Choroid plexus epithelial cell (primary cell): ENCODE data around the gene YARS1.

Source experiments
- DNase-seq: peaks from one replicate; pipeline ENCODE4 v3.0.0-alpha.2; 2010; ENCODE audit warnings: low read depth
- H3K4me3 ChIP-seq: 2 replicates; pipeline ENCODE4 v1.5.1; 2011; ENCODE audit warnings: low read depth, mild to moderate bottlenecking, control low read depth, low read length, moderate library complexity
- TF ChIP-seq, protein P1 (sequence below): conservative IDR thresholded peaks from 2 replicates; pipeline ENCODE4 v1.5.1; 2011; ENCODE audit warnings: low read depth, mild to moderate bottlenecking, control low read depth, inconsistent platforms, low read length, moderate library complexity

YARS1 gene

DNA sequence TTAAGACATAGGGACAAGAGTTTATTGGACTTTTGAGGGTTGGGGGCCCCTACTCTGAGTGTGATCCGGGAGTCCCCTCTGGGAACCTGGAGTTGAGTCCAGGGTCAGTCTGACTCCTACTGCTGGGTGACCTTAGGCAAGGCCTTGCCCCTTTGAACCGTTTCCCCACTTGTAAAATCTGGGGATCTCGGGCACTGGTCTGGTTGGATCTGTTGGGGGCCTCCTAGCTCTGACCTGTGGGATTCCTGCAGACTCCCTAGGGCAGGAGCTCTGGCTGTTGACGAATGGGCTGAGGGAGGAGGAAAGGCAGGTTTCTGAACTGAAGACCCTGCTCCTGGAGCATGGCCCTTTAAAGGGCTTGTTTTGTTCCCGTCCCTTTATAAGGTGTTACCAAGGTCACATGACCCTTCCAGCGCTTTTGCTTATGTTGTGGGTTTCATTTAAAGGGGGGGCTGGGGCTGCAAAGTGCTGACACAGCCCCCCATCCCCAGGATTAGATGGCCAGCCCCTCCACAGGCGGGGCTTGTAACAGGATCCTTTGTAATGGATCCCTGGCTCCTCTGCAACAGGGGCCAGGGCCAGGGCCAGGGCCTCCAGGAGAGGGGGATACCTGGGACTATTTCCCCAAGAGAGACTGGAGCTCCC is 50.7 kb downstream of the YARS1 start:
- no peak overlapping the region for H3K4me3 ChIP-seq
- TF ChIP-seq, protein P1, sequence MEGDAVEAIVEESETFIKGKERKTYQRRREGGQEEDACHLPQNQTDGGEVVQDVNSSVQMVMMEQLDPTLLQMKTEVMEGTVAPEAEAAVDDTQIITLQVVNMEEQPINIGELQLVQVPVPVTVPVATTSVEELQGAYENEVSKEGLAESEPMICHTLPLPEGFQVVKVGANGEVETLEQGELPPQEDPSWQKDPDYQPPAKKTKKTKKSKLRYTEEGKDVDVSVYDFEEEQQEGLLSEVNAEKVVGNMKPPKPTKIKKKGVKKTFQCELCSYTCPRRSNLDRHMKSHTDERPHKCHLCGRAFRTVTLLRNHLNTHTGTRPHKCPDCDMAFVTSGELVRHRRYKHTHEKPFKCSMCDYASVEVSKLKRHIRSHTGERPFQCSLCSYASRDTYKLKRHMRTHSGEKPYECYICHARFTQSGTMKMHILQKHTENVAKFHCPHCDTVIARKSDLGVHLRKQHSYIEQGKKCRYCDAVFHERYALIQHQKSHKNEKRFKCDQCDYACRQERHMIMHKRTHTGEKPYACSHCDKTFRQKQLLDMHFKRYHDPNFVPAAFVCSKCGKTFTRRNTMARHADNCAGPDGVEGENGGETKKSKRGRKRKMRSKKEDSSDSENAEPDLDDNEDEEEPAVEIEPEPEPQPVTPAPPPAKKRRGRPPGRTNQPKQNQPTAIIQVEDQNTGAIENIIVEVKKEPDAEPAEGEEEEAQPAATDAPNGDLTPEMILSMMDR = no peak

DNA sequence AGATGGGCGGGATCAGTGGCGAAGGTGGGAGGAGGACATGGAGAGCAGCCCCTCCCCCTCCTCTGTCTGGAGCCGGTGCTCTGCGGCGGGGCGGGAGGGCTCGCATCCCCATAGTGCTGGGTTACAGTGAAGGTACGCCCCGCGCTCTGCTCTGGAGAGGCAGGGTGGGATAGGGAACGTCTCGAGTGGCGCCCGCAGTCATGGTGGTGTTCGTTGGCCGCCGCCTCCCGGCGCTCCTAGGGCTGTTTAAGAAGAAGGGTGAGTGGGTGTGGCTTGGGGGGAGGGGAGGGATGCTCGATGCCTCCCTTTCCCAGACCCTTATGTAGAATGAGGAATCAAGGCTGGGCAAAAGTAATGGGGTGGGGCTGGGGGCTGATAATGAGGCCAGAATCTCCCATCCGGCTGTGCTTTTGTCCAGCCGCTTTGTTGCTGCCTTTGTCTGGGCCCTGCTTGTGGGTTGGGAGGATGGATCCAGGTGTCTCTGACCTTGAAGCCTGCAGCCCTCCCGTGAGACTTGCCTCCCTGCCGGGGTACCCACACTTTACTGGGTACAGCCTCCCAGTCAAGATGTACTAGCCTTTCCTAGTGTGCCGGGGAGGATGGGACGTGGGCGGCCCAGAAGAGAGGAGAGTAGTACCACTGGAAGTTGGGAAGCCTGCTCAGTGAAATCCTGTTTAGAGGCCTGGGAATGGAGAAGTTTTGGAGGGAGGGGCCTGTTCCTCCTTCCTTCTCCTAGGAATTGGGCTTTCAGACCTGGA is 51.4 kb downstream of the YARS1 start:
- TF ChIP-seq, protein P1 = no peak
- DNase-seq = no peak
- H3K4me3 ChIP-seq = no peak overlapping the region

More for the DNA sequence above, 50.7 kb downstream of the YARS1 start:
- no peak for DNase-seq

DNA sequence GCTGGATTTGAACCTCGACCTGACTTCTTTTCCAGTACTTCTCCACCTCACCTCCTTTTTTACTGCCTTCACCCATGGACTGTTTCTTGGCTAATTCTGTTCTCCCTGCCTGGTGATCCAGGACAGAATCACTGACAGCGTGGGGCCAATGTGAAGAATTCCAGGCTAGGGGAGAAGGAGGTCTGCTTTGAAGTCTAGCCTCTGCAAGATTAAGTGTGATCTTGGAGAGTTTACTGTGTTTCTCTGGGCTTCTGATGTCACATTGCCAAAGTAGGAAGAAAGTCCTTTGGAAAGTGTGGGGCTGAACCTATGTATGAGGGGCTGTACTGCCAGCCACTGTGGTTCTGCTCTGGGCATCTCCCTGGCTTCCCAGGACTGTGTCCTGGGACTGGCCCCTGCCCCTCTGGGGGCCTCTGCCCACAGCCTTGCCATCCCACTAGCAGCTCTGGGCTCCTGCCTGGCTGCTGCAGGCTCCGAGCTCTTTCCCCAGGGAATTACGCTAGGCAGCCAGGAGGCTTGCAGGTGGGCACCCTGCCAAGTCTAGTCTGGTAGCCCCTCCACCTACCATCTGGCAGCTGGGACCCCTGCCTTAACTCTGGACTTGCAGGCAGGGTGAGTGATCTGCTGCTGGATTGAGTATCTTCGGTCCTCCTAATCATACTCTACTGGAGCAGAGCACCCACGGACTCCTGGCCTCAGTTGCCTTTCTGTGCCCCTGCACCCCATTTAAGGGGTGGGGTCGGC is 52.2 kb downstream of the YARS1 start:
- DNase-seq = no peak
- TF ChIP-seq, protein P1 = no peak
- no peak overlapping the region for H3K4me3 ChIP-seq

DNA sequence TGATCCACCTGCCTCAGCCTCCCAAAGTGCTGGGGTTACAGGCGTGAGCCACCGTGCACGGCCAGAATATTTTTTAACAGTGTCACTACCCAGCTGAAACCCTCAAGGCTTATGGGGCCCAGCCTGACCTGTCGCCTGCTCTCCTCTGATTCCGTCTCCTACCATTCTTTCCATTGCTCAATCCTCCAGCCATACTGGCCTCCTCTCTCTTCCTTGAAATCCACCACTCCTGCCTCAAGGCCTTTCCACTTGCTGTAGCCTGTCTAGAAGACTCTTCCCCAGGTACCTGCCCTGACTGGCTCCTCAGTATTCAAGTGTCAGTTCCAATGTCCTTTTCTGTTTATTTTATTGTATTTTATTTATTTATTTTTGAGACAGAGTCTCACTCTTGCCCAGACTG is 53.9 kb downstream of the YARS1 start:
- TF ChIP-seq, protein P1 = no peak
- H3K4me3 ChIP-seq = no peak overlapping the region

DNA sequence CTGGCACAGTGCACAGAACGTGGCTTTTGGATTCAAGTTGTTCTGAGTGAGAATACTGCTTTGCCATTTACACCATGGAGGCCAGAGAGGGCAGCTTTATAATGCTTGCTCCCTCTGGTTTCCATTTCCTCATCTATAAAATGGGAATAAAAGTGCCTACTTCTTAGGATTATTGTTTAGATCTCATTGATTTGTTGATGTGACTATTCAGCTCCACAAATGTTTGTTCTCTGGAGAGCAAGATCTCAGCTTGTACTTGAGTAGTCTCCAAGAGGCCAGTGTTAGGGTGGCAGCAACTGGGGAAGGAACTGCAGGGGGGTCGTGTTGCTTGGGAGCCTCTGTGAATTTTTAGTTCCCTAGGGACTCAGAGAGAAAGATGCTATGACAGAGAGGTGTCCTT is 55.2 kb downstream of the YARS1 start:
- H3K4me3 ChIP-seq = no peak overlapping the region
- no peak for DNase-seq
- TF ChIP-seq, protein P1 = no peak

More for the DNA sequence above, 53.9 kb downstream of the YARS1 start:
- no peak for DNase-seq

DNA sequence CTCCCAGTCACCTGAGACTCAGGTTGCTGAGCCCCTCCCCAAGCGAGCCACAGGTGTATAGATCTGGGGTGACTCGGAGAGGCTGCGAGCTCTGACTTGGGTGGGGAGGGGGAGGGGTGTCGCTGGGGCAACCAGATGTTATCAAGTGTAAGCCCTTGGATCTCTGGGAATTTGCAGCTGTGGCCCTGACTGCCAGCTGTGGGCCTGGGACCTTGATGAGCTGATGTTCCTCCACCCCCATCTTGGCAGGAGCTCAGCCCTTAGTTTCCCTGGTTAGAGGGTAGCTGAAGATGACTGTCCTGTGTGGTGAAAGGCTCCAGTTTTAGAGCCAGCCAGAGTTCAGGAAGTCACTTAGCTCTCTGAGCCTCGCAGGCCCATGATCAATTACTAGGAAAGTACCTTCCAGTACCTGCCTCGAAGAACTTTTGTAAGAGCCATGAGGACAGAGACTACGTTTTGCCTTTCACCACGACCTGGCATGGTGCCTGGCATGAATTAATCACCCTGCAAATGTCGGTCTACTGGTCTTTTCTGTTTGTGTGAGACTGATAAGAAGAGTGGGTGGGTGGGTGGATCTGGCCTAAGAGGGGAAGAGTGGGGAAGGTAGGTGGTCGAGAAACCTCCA is 55.8 kb downstream of the YARS1 start:
- peak; percentile 90 for DNase-seq
- no peak overlapping the region for H3K4me3 ChIP-seq
- TF ChIP-seq, protein P1 = no peak
